Choroid plexus epithelial cell (primary cell): ENCODE data around the gene GPR78.
A peak's percentile ranks its signal among the peaks of the same experiment; 100 is the strongest.

Experiments used
- DNase-seq: peaks from one replicate; pipeline ENCODE4 v3.0.0-alpha.2; 2010; ENCODE audit warnings: low read depth
- H3K4me3 ChIP-seq: 2 replicates; pipeline ENCODE4 v1.5.1; 2011; ENCODE audit warnings: low read depth, mild to moderate bottlenecking, control low read depth, low read length, moderate library complexity
- TF ChIP-seq, protein P1 (sequence below): conservative IDR thresholded peaks from 2 replicates; pipeline ENCODE4 v1.5.1; 2011; ENCODE audit warnings: low read depth, mild to moderate bottlenecking, control low read depth, inconsistent platforms, low read length, moderate library complexity

GPR78 gene

DNA sequence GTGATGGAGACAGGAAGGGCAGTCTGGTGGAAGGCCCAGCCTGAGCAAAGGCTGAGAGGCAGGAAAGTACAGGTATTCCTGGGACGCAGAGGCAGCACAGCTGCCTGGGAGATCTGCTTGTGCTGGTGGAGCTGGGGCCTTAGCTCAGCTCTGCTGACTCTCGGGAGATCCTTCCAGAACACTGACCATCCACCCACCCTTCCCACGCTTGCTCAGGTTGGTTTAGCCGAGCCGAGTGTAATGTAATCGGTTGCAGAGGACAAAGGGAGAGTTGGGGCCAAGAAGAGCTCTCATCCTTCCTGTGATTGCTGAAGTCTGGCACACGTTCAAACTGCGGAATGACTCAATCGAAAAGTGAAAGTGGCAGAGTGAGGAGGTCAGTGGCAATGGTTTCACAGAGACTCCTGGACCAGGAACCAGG, 43.1 kb upstream of the GPR78 start:
- no peak overlapping the region for H3K4me3 ChIP-seq
- DNase-seq: peak; percentile 88
- TF ChIP-seq, protein P1, sequence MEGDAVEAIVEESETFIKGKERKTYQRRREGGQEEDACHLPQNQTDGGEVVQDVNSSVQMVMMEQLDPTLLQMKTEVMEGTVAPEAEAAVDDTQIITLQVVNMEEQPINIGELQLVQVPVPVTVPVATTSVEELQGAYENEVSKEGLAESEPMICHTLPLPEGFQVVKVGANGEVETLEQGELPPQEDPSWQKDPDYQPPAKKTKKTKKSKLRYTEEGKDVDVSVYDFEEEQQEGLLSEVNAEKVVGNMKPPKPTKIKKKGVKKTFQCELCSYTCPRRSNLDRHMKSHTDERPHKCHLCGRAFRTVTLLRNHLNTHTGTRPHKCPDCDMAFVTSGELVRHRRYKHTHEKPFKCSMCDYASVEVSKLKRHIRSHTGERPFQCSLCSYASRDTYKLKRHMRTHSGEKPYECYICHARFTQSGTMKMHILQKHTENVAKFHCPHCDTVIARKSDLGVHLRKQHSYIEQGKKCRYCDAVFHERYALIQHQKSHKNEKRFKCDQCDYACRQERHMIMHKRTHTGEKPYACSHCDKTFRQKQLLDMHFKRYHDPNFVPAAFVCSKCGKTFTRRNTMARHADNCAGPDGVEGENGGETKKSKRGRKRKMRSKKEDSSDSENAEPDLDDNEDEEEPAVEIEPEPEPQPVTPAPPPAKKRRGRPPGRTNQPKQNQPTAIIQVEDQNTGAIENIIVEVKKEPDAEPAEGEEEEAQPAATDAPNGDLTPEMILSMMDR: no peak

DNA sequence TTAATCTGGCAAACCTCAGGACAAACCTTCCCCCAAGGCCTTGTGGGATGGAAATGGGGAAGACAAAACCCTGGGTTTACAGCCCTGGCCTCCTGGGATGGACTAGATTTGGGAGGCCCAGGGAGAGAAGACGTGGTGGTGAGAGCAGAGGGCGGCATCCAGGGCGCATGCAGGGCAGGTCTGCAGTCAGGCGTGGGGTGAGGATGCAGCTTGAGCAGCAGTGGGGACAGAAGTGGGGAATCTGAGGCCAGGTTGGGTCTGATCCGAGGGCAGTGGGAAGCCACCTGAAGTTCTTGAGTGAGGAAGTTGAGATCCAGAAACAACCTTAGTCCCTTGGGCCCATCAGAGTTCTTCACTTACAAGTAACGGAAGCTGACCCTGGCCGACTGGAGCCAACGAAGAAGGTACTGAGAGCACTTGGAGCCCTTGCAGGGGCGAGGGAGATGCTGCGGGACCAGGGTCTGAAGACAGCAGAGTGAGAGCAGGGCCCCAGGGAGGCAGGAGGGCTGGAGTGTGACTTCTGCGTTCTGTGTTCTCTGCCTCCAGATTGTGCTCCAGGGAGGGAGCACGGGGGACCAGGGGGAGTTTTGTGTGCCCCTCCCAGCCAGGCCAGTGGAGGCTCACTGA, 42.0 kb upstream of the GPR78 start:
- DNase-seq: no peak
- H3K4me3 ChIP-seq: no peak overlapping the region
- TF ChIP-seq, protein P1: no peak

DNA sequence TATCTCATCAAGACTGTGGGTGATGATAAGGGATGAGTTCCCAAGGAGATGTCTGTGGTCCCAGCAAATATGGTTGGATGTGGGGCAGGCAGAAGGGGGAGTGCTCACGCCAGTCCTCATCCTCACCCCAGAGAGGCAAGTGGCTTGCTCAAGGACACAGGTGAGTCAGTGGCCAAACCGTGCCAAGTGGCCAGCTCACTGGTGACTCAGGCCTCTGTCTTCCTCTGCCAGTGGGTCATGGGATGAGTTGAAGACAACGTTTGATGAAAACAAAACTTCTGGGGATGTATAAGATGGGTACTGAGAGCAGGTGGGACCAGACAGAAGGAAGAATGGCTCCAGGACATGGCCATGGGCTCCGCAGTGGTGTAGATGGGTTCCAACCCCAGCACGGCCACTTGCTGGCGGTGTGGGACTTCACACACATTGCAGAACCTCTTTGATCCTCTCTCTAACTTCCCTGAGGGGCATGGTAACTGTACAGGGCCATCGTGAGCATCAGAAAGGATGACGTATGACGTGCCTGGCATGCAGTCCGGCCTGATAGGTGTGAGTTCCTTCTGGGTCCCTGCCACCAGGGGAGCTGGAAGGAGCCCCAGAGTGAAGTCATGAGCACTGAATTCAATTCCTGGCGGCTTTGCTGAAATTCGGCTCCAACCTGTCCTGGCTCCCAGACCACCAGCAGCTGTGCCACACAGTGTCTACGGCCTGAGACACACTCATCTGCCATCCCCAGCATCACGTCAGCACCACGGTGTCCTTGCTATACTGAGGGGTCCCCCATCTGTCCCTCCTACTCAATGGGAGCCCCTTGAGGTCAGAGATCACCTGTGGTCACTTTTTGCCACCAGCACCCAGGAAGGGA, 41.3 kb upstream of the GPR78 start:
- TF ChIP-seq, protein P1: no peak
- DNase-seq: no peak
- no peak overlapping the region for H3K4me3 ChIP-seq

DNA sequence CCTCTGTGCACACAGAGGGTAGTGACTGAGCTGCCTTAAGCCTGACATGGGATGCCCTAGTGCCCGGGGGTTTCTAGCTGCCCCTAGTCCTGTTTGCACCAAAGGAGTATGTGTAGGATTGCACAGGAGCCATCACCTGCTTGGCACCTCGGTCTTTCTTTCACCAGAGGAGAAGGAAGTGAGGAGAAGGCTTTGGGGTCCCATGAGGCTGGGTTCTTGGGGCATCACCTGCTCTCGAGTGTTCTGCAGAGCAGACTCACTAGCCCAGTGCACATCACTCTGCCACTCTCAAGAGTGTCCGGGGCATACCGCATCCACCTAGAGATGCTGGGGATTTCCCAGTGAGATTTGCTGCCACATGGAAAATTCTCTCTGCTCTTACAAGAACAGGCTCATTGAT, 40.5 kb upstream of the GPR78 start:
- H3K4me3 ChIP-seq: no peak overlapping the region
- DNase-seq: no peak
- TF ChIP-seq, protein P1: no peak

DNA sequence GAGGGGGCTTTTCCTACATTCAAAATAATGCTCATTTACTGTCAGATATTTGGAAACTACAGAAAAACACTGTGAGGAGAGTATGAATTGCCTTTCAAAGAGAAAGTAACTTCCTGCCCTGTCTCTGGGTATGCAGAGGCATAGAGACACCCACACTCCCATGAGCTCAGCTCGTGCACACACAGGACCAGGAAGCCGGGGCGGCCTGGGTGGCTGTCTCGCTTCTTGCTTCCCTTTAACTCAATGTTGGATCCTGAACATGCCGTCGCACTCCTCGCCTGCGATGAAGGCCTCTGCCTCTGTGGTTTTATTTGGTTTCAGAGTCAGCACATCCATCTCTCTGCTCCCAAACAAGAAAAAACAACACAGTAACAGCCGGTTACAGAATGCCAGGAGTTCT, 40.1 kb upstream of the GPR78 start:
- H3K4me3 ChIP-seq: no peak overlapping the region
- TF ChIP-seq, protein P1: no peak
- no peak for DNase-seq

DNA sequence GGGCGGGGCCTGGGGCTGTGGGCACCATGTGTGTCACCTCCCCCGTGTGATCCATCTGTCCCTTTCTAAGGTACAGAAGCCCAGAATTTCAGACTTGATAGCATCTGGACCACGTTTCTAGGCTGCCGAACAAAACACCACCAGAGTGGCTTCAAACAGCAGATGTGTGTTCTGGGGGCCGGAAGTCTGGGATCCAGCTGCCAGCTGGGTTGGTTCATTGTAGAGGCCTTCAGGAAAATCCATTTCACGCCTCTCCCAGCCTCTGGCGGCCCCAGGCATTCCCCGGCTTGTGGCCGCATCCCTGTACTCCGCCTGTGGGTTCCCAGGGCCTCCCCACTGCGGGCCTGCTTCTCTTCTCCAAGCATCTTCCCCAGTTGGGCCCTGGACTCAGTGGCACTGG, 39.6 kb upstream of the GPR78 start:
- TF ChIP-seq, protein P1: no peak
- DNase-seq: no peak
- H3K4me3 ChIP-seq: no peak overlapping the region
